Measurements from ENCODE around the gene PHYKPL.

The PHYKPL gene

GRCh38 chr5:178218237-178218776 is 14.3 kb downstream of the PHYKPL start:
- H3K9ac ChIP-seq (ENCODE audit: low read depth, low read length) = no peak overlapping the region
- no peak overlapping the region for H3K4me3 ChIP-seq (ENCODE audit: low read length)
- no peaks in the 10 kb centered on the region for H3K9me3 ChIP-seq (replicated peaks; ENCODE audit: low read length)
- H3K4me1 ChIP-seq (ENCODE audit: control insufficient read depth, insufficient read depth, low read length) = no peaks in the 10 kb centered on the region
- peaks cover 40% of the 10 kb centered on the region for H3K36me3 ChIP-seq (ENCODE audit: insufficient read depth, low read length)
- H3K27me3 ChIP-seq (ENCODE audit: control insufficient read depth, insufficient read depth, low read length) = no peaks in the 10 kb centered on the region
- no peak overlapping the region for H3K4me2 ChIP-seq (ENCODE audit: low read length)

- no peaks in the 10 kb centered on the region for H3K9me3 ChIP-seq (replicated peaks; ENCODE audit: low read length)
- H3K27me3 ChIP-seq (ENCODE audit: control insufficient read depth, insufficient read depth, low read length) = no peaks in the 10 kb centered on the region
- peaks cover 49% of the 10 kb centered on the region for H3K36me3 ChIP-seq (ENCODE audit: insufficient read depth, low read length)
- no peak overlapping the region for H3K4me2 ChIP-seq (ENCODE audit: low read length)
- H3K9ac ChIP-seq (ENCODE audit: low read depth, low read length) = no peak overlapping the region
- H3K4me3 ChIP-seq (ENCODE audit: low read length) = no peak overlapping the region
- no peaks in the 10 kb centered on the region for H3K4me1 ChIP-seq (ENCODE audit: control insufficient read depth, insufficient read depth, low read length)
These were observed 15.8 kb downstream of the PHYKPL start for GRCh38 chr5:178216779-178217178.

- H3K36me3 ChIP-seq (ENCODE audit: insufficient read depth, low read length) = peaks cover 55% of the 10 kb centered on the region
These were observed 16.5 kb downstream of the PHYKPL start for GRCh38 chr5:178216088-178216534.

GRCh38 chr5:178215280-178216002 is 17.2 kb downstream of the PHYKPL start:
- H3K27me3 ChIP-seq (ENCODE audit: control insufficient read depth, insufficient read depth, low read length) = no peaks in the 10 kb centered on the region
- H3K9ac ChIP-seq (ENCODE audit: low read depth, low read length) = no peak overlapping the region
- H3K4me3 ChIP-seq (ENCODE audit: low read length) = no peak overlapping the region
- H3K36me3 ChIP-seq (ENCODE audit: insufficient read depth, low read length) = peaks cover 60% of the 10 kb centered on the region
- H3K4me2 ChIP-seq (ENCODE audit: low read length) = no peak overlapping the region
- no peaks in the 10 kb centered on the region for H3K9me3 ChIP-seq (replicated peaks; ENCODE audit: low read length)
- H3K4me1 ChIP-seq (ENCODE audit: control insufficient read depth, insufficient read depth, low read length) = no peaks in the 10 kb centered on the region

More at GRCh38 chr5:178216088-178216534, 16.5 kb downstream of the PHYKPL start:
- H3K4me2 ChIP-seq (ENCODE audit: low read length) = no peak overlapping the region
- H3K9ac ChIP-seq (ENCODE audit: low read depth, low read length) = no peak overlapping the region
- H3K27me3 ChIP-seq (ENCODE audit: control insufficient read depth, insufficient read depth, low read length) = no peaks in the 10 kb centered on the region
- no peaks in the 10 kb centered on the region for H3K9me3 ChIP-seq (replicated peaks; ENCODE audit: low read length)
- H3K4me1 ChIP-seq (ENCODE audit: control insufficient read depth, insufficient read depth, low read length) = no peaks in the 10 kb centered on the region
- H3K4me3 ChIP-seq (ENCODE audit: low read length) = no peak overlapping the region

- Histone ChIP-seq H3K27me3 (ENCODE audit: control insufficient read depth, insufficient read depth, low read length) (no peaks in the 10 kb centered on the region), H3K36me3 (ENCODE audit: insufficient read depth, low read length) (peaks cover 72% of the 10 kb centered on the region), H3K4me3 (ENCODE audit: low read length) (no peak overlapping the region)
These were observed 18.3 kb downstream of the PHYKPL start for GRCh38 chr5:178214160-178214803.

GRCh38 chr5:178213748-178214151 is 18.9 kb downstream of the PHYKPL start:
- H3K4me2 ChIP-seq (ENCODE audit: low read length) = no peak overlapping the region
- no peaks in the 10 kb centered on the region for H3K9me3 ChIP-seq (replicated peaks; ENCODE audit: low read length)
- no peak overlapping the region for H3K9ac ChIP-seq (ENCODE audit: low read depth, low read length)
- peaks cover 77% of the 10 kb centered on the region for H3K36me3 ChIP-seq (ENCODE audit: insufficient read depth, low read length)
- H3K4me1 ChIP-seq (ENCODE audit: control insufficient read depth, insufficient read depth, low read length) = no peaks in the 10 kb centered on the region
- no peaks in the 10 kb centered on the region for H3K27me3 ChIP-seq (ENCODE audit: control insufficient read depth, insufficient read depth, low read length)
- no peak overlapping the region for H3K4me3 ChIP-seq (ENCODE audit: low read length)

More at GRCh38 chr5:178214160-178214803, 18.3 kb downstream of the PHYKPL start:
- H3K4me2 ChIP-seq (ENCODE audit: low read length) = no peak overlapping the region
- no peak overlapping the region for H3K9ac ChIP-seq (ENCODE audit: low read depth, low read length)
- H3K9me3 ChIP-seq (replicated peaks; ENCODE audit: low read length) = no peaks in the 10 kb centered on the region
- H3K4me1 ChIP-seq (ENCODE audit: control insufficient read depth, insufficient read depth, low read length) = no peaks in the 10 kb centered on the region

GRCh38 chr5:178213003-178213461 is 19.6 kb downstream of the PHYKPL start:
- no peaks in the 10 kb centered on the region for H3K9me3 ChIP-seq (replicated peaks; ENCODE audit: low read length)
- H3K27me3 ChIP-seq (ENCODE audit: control insufficient read depth, insufficient read depth, low read length) = no peaks in the 10 kb centered on the region
- no peak overlapping the region for H3K4me2 ChIP-seq (ENCODE audit: low read length)
- peaks cover 84% of the 10 kb centered on the region for H3K36me3 ChIP-seq (ENCODE audit: insufficient read depth, low read length)
- no peak overlapping the region for H3K4me3 ChIP-seq (ENCODE audit: low read length)
- no peak overlapping the region for H3K9ac ChIP-seq (ENCODE audit: low read depth, low read length)
- peaks cover 1% of the 10 kb centered on the region for H3K4me1 ChIP-seq (ENCODE audit: control insufficient read depth, insufficient read depth, low read length)

- Histone ChIP-seq H3K9me3 (replicated peaks; ENCODE audit: low read length) (no peaks in the 10 kb centered on the region), H3K27me3 (ENCODE audit: control insufficient read depth, insufficient read depth, low read length) (no peaks in the 10 kb centered on the region), H3K36me3 (ENCODE audit: insufficient read depth, low read length) (peaks cover 90% of the 10 kb centered on the region), H3K9ac (ENCODE audit: low read depth, low read length) (no peak overlapping the region), H3K4me1 (ENCODE audit: control insufficient read depth, insufficient read depth, low read length) (peaks cover 4% of the 10 kb centered on the region), H3K4me2 (ENCODE audit: low read length) (no peak overlapping the region), H3K4me3 (ENCODE audit: low read length) (no peak overlapping the region)
These were observed 20.2 kb downstream of the PHYKPL start for GRCh38 chr5:178212241-178213002.

- H3K9me3 ChIP-seq (replicated peaks; ENCODE audit: low read length) = no peaks in the 10 kb centered on the region
- peaks cover 92% of the 10 kb centered on the region for H3K36me3 ChIP-seq (ENCODE audit: insufficient read depth, low read length)
- H3K4me3 ChIP-seq (ENCODE audit: low read length) = no peak overlapping the region
- no peak overlapping the region for H3K9ac ChIP-seq (ENCODE audit: low read depth, low read length)
- no peaks in the 10 kb centered on the region for H3K27me3 ChIP-seq (ENCODE audit: control insufficient read depth, insufficient read depth, low read length)
- H3K4me1 ChIP-seq (ENCODE audit: control insufficient read depth, insufficient read depth, low read length) = peaks cover 15% of the 10 kb centered on the region
- no peak overlapping the region for H3K4me2 ChIP-seq (ENCODE audit: low read length)
These were observed 21.2 kb downstream of the PHYKPL start for GRCh38 chr5:178211095-178212048.

- Histone ChIP-seq H3K4me1 (ENCODE audit: control insufficient read depth, insufficient read depth, low read length) (peaks cover 19% of the 10 kb centered on the region), H3K9ac (ENCODE audit: low read depth, low read length) (no peak overlapping the region), H3K27me3 (ENCODE audit: control insufficient read depth, insufficient read depth, low read length) (no peaks in the 10 kb centered on the region), H3K4me3 (ENCODE audit: low read length) (no peak overlapping the region), H3K36me3 (ENCODE audit: insufficient read depth, low read length) (peaks cover 92% of the 10 kb centered on the region), H3K9me3 (replicated peaks; ENCODE audit: low read length) (no peaks in the 10 kb centered on the region), H3K4me2 (ENCODE audit: low read length) (no peak overlapping the region)
These were observed 21.9 kb downstream of the PHYKPL start for GRCh38 chr5:178210686-178211085.

Measured in skeletal muscle satellite cell (primary cell).